ENCODE data around the gene KRTAP1-4. TPM values are rescaled to one million over a fixed set of nuclear protein-coding genes. Genes with fewer than 3 reads are reported as not detected.

Gene KRTAP1-4
- polyA plus RNA-seq, 3 donors = not detected

GRCh38 chr17:41052566-41052965, 22.6 kb upstream of the KRTAP1-4 start:
- H3K4me1 ChIP-seq (ENCODE audit: control insufficient read depth in 1 of 2, insufficient read depth in 2 of 2, low read length in 2 of 2) = no peaks in the 10 kb centered on the region

GRCh38 chr17:41049110-41049509, 19.1 kb upstream of the KRTAP1-4 start:
- TF ChIP-seq CTCF (IDR thresholded peaks at IDR 0.05) = no peak
- Mint-ChIP-seq H3K27me3 (ENCODE audit: low read depth in 3 of 3) (peaks cover 14 to 36% (median 20%) of the 10 kb centered on the region in 3 donors), H3K9me3 (peaks cover 0 to 4% (median 0%) of the 10 kb centered on the region in 7 donors), H3K27ac (no peak overlapping the region), H3K36me3 (no peaks in the 10 kb centered on the region), H3K4me1 (no peaks in the 10 kb centered on the region), H3K4me3 (no peak overlapping the region)
- no peaks in the 10 kb centered on the region for H3K9me3 ChIP-seq (replicated peaks in 1 of 2; ENCODE audit: control insufficient read depth in 1 of 2, insufficient read depth in 1 of 2, low read length in 2 of 2)
- H3K27me3 ChIP-seq (ENCODE audit: control insufficient read depth in 2 of 2, insufficient read depth in 2 of 2, low read length in 2 of 2) = peaks cover 6 to 10% of the 10 kb centered on the region in 2 donors
- H3K4me2 ChIP-seq (replicated peaks; ENCODE audit: extremely low read depth, low read length, poor library complexity, severe bottlenecking) = no peak overlapping the region
- WGBS (ENCODE audit: insufficient coverage) = 20% methylated on average over 1 of the region's 2 CpGs
- DNase-seq = no peak
- H3K79me2 ChIP-seq (ENCODE audit: insufficient read depth, low read length) = no peaks in the 10 kb centered on the region
- H3K9ac ChIP-seq (ENCODE audit: insufficient read depth, low read length, poor library complexity, severe bottlenecking) = no peak overlapping the region
- no peaks in the 10 kb centered on the region for H3K36me3 ChIP-seq (replicated peaks in 1 of 2; ENCODE audit: control insufficient read depth in 1 of 2, insufficient read depth in 2 of 2, low read length in 2 of 2)
- no peak overlapping the region for H2AFZ ChIP-seq (ENCODE audit: insufficient read depth, low read depth, low read length, poor library complexity, severe bottlenecking)
- no peaks in the 10 kb centered on the region for H3K4me1 ChIP-seq (ENCODE audit: control insufficient read depth in 1 of 2, insufficient read depth in 2 of 2, low read length in 2 of 2)
- H4K20me1 ChIP-seq (ENCODE audit: insufficient read depth, low read length) = no peaks in the 10 kb centered on the region
- no peak overlapping the region for H3K27ac ChIP-seq (ENCODE audit: low read depth in 1 of 2, low read length in 2 of 2)
- H3K4me3 ChIP-seq (replicated peaks in 1 of 3; ENCODE audit: low read depth in 2 of 3, low read length in 3 of 3) = no peak overlapping the region
- intact Hi-C loops (cut with micrococcal nuclease) = no loop called here

More at GRCh38 chr17:41052566-41052965, 22.6 kb upstream of the KRTAP1-4 start:
- no peak for TF ChIP-seq CTCF (IDR thresholded peaks at IDR 0.05)
- H3K36me3 Mint-ChIP-seq = no peaks in the 10 kb centered on the region
- no peaks in the 10 kb centered on the region for H3K4me1 Mint-ChIP-seq
- Histone ChIP-seq H3K4me3 (replicated peaks in 1 of 3; ENCODE audit: low read depth in 2 of 3, low read length in 3 of 3) (no peak overlapping the region), H3K27me3 (ENCODE audit: control insufficient read depth in 2 of 2, insufficient read depth in 2 of 2, low read length in 2 of 2) (peaks cover 2 to 7% of the 10 kb centered on the region in 2 donors), H4K20me1 (ENCODE audit: insufficient read depth, low read length) (no peaks in the 10 kb centered on the region), H3K9me3 (replicated peaks in 1 of 2; ENCODE audit: control insufficient read depth in 1 of 2, insufficient read depth in 1 of 2, low read length in 2 of 2) (no peaks in the 10 kb centered on the region), H3K79me2 (ENCODE audit: insufficient read depth, low read length) (no peaks in the 10 kb centered on the region), H3K4me2 (replicated peaks; ENCODE audit: extremely low read depth, low read length, poor library complexity, severe bottlenecking) (no peak overlapping the region), H3K27ac (ENCODE audit: low read depth in 1 of 2, low read length in 2 of 2) (no peak overlapping the region), H3K9ac (ENCODE audit: insufficient read depth, low read length, poor library complexity, severe bottlenecking) (no peak overlapping the region), H3K36me3 (replicated peaks in 1 of 2; ENCODE audit: control insufficient read depth in 1 of 2, insufficient read depth in 2 of 2, low read length in 2 of 2) (no peaks in the 10 kb centered on the region), H2AFZ (ENCODE audit: insufficient read depth, low read depth, low read length, poor library complexity, severe bottlenecking) (no peak overlapping the region)
- intact Hi-C loops (cut with micrococcal nuclease) = no loop called here
- no peak overlapping the region for H3K27ac Mint-ChIP-seq
- DNase-seq = no peak
- H3K9me3 Mint-ChIP-seq = peaks cover 0 to 5% (median 0%) of the 10 kb centered on the region in 7 donors
- no peak overlapping the region for H3K4me3 Mint-ChIP-seq
- peaks cover 9 to 23% (median 12%) of the 10 kb centered on the region in 3 donors for H3K27me3 Mint-ChIP-seq (ENCODE audit: low read depth in 3 of 3)
